Measurements from ENCODE around the gene CXADR.

- TF ChIP-seq EZH2 (IDR thresholded peaks at IDR 0.05; ENCODE audit: borderline replicate concordance, low read depth, low read length, severe bottlenecking): no peak
- TF ChIP-seq CTCF (IDR thresholded peaks at IDR 0.05; ENCODE audit: borderline replicate concordance, extremely low read depth, low read length, poor library complexity, severe bottlenecking): no peak
These were observed 32.2 kb downstream of the CXADR start for GRCh38 chr21:17545007-17545406.
